HG02840 (cell line): ENCODE data around the gene ACTRT2.

ENCODE experiments used
- ATAC-seq: cut with Tn5 transposase; IDR thresholded peaks from one replicate; pipeline ENCODE4 v1.9.1; 2021; ENCODE audit warnings: mild to moderate bottlenecking, moderate library complexity, moderate number of reproducible peaks; ENCODE audit not compliant: unreplicated experiment, low FRiP score

ACTRT2 gene

GRCh38 chr1:3049905-3050304 lies 28.6 kb downstream of the ACTRT2 start:
- no peak for ATAC-seq

GRCh38 chr1:3050603-3051002 lies 29.3 kb downstream of the ACTRT2 start:
- no peak for ATAC-seq

- no peak for ATAC-seq
Measured at GRCh38 chr1:3051270-3052268, 30.3 kb downstream of the ACTRT2 start.

- ATAC-seq = no peak
Measured at GRCh38 chr1:3052501-3052900, 31.2 kb downstream of the ACTRT2 start.

- ATAC-seq = no peak
Measured at GRCh38 chr1:3053366-3053980, 32.2 kb downstream of the ACTRT2 start.

GRCh38 chr1:3053986-3054385 lies 32.7 kb downstream of the ACTRT2 start:
- no peak for ATAC-seq

- no peak for ATAC-seq
Measured at GRCh38 chr1:3054474-3054873, 33.2 kb downstream of the ACTRT2 start.

- ATAC-seq = no peak
Measured at GRCh38 chr1:3055051-3055450, 33.8 kb downstream of the ACTRT2 start.

GRCh38 chr1:3056641-3057040 lies 35.4 kb downstream of the ACTRT2 start:
- ATAC-seq = no peak

- no peak for ATAC-seq
Measured at GRCh38 chr1:3058263-3059030, 37.2 kb downstream of the ACTRT2 start.

- ATAC-seq = no peak
Measured at GRCh38 chr1:3060127-3060526, 38.9 kb downstream of the ACTRT2 start.

- no peak for ATAC-seq
Measured at GRCh38 chr1:3060601-3061551, 39.6 kb downstream of the ACTRT2 start.

GRCh38 chr1:3061566-3061965 lies 40.3 kb downstream of the ACTRT2 start:
- no peak for ATAC-seq

- ATAC-seq = no peak
Measured at GRCh38 chr1:3061981-3062615, 40.8 kb downstream of the ACTRT2 start.

- no peak for ATAC-seq
Measured at GRCh38 chr1:3062616-3063378, 41.5 kb downstream of the ACTRT2 start.

- ATAC-seq = no peak
Measured at GRCh38 chr1:3063379-3064295, 42.4 kb downstream of the ACTRT2 start.

- ATAC-seq = no peak
Measured at GRCh38 chr1:3064296-3064850, 43.1 kb downstream of the ACTRT2 start.
